Osteocyte (in vitro differentiated cells): ENCODE results near the gene C1orf198. TPM values are rescaled to one million over a fixed set of nuclear protein-coding genes. Genes with fewer than 3 reads are reported as not detected.

Source experiments
- DNase-seq: peaks from one replicate; pipeline ENCODE4 v3.0.0; 2021; ENCODE audit warnings: mixed read lengths; ENCODE audit not compliant: unreplicated experiment; ENCODE audit errors: extremely low spot score
- H3K27ac Mint-ChIP-seq: one replicate; pipeline ENCODE4 v1.8.0; 2021; ENCODE audit warnings: mild to moderate bottlenecking, mixed read lengths; ENCODE audit not compliant: unreplicated experiment
- H3K27me3 Mint-ChIP-seq: one replicate; pipeline ENCODE4 v1.8.0; 2021; ENCODE audit warnings: mixed read lengths; ENCODE audit not compliant: unreplicated experiment
- H3K36me3 Mint-ChIP-seq: one replicate; pipeline ENCODE4 v1.8.0; 2021; ENCODE audit warnings: mixed read lengths; ENCODE audit not compliant: unreplicated experiment
- H3K4me1 Mint-ChIP-seq: one replicate; pipeline ENCODE4 v1.8.0; 2021; ENCODE audit warnings: mixed read lengths; ENCODE audit not compliant: unreplicated experiment
- H3K4me3 Mint-ChIP-seq: one replicate; pipeline ENCODE4 v1.8.0; 2021; ENCODE audit warnings: mild to moderate bottlenecking, moderate library complexity, mixed read lengths; ENCODE audit not compliant: unreplicated experiment
- H3K9me3 Mint-ChIP-seq: one replicate; pipeline ENCODE4 v1.8.0; 2021; ENCODE audit warnings: mixed read lengths; ENCODE audit not compliant: unreplicated experiment
- long read RNA-seq: library from polyadenylated mRNA; unstranded; transcript quantifications from one replicate; pipeline ENCODE4 v2.0.0, GENCODE V29; 2021
- total RNA-seq: library from RNA; stranded (reverse); gene quantifications from 2 replicates; pipeline ENCODE4 v1.2.1, GENCODE V29; 2021
- TF ChIP-seq, protein P1 (sequence below): fragments of 200-600 bp; sonication (generic); IDR thresholded peaks from 2 replicates; pipeline ENCODE4 v1.5.0; 2021; ENCODE audit warnings: antibody characterized with exemption, mild to moderate bottlenecking, moderate library complexity

C1orf198 gene, protein sequence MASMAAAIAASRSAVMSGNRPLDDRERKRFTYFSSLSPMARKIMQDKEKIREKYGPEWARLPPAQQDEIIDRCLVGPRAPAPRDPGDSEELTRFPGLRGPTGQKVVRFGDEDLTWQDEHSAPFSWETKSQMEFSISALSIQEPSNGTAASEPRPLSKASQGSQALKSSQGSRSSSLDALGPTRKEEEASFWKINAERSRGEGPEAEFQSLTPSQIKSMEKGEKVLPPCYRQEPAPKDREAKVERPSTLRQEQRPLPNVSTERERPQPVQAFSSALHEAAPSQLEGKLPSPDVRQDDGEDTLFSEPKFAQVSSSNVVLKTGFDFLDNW
- total RNA-seq, result 274 and 281 TPM in 2 replicates
- long read RNA-seq, transcript C1orf198-201 (4 exons, 3,858 nt), result major isoform, 61 of 179 reads
- long read RNA-seq, partial matches to known transcripts, result 29 of 179 reads
- long read RNA-seq, other reads (novel, unspliced or antisense), result 89 of 179 reads

DNA sequence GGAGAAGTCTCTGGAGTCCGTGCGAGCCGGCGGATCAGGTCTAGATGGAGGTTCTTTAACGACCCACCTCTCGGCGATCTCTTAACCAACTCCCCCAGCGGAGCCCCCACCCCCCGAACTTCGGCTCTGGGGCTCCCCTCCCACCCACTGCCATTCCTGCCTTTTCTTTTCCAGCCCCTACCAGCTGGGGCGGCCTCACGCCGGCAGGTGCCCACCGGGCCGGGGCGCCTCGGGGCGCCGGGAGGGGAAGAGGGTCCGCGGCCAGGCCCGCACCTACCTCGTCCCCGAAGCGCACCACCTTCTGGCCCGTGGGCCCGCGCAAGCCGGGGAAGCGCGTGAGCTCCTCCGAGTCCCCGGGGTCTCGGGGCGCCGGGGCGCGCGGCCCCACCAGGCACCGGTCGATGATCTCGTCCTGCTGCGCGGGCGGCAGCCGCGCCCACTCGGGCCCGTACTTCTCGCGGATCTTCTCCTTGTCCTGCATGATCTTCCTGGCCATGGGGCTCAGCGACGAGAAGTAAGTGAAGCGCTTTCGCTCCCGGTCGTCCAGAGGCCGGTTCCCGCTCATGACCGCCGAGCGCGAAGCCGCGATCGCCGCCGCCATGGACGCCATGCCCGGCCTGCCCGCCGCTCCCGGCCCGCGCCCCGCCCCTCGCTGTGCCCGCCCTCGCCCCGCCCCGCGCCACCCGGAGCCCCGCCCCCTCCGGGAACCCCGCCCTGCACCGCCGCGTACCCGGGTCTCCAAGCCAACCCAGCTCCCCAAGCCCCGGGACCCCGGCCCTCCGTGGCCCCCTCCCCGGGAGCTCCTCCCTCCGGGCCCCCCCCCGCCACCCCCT, at the start of gene C1orf198:
C1orf198 (minus strand) TSS at position 619 of the 833 bp plus-strand sequence; CDS start at position 610, 9 bp downstream.
- TF ChIP-seq, protein P1, sequence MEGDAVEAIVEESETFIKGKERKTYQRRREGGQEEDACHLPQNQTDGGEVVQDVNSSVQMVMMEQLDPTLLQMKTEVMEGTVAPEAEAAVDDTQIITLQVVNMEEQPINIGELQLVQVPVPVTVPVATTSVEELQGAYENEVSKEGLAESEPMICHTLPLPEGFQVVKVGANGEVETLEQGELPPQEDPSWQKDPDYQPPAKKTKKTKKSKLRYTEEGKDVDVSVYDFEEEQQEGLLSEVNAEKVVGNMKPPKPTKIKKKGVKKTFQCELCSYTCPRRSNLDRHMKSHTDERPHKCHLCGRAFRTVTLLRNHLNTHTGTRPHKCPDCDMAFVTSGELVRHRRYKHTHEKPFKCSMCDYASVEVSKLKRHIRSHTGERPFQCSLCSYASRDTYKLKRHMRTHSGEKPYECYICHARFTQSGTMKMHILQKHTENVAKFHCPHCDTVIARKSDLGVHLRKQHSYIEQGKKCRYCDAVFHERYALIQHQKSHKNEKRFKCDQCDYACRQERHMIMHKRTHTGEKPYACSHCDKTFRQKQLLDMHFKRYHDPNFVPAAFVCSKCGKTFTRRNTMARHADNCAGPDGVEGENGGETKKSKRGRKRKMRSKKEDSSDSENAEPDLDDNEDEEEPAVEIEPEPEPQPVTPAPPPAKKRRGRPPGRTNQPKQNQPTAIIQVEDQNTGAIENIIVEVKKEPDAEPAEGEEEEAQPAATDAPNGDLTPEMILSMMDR, result no peak
- DNase-seq, result peak; percentile 94
- H3K4me1 Mint-ChIP-seq, result peaks cover 59% of the 10 kb centered on the region
- H3K4me3 Mint-ChIP-seq, result peak within 1 kb of the TSS; percentile 85
- H3K36me3 Mint-ChIP-seq, result peaks cover 23% of the 10 kb centered on the region
- no peaks in the 10 kb centered on the region for H3K9me3 Mint-ChIP-seq
- no peaks in the 10 kb centered on the region for H3K27me3 Mint-ChIP-seq
- H3K27ac Mint-ChIP-seq, result peak within 1 kb of the TSS; percentile 94

DNA sequence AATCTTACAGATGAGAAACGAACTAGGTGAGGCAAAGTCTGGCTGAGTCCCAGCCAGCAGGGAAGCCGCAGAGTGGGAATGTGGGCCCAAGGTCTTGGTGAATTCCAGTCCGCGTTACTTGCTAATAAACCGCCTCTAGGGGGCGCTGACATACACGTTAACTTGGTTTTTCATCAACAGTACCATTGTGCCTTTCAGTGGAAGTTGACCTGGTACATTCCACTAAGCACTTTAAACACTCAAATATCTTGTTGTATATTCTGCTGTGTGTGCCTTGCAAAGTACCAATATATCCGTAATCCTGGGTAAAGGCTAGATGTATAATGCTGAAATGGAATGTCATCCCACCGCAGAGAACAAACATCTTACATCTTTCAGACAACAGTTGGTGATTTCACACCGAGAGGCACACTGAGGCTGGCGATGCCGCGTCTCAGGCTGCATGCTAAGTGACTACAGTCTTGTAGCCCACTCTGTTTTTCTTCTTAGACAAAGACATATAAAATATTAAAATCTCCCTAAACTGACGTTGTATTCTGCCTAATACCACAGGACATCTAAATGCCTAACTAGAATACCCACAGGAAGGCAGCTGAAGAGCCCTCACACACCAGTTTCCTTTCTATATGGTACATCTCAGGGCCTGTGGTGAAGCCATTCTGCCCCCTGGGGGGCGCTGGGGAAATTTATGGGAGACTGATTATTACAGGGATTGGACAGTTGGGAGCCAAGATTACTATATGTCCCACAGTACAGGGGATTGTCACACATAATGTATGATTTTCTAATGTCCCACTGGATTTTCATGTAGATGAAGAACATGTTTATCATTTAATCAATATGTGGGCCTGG, 49.2 kb upstream of the C1orf198 start:
- Mint-ChIP-seq H3K9me3 (no peaks in the 10 kb centered on the region), H3K36me3 (peaks cover 26% of the 10 kb centered on the region), H3K4me1 (peaks cover 22% of the 10 kb centered on the region), H3K27ac (peak overlapping the region; percentile 50), H3K4me3 (no peak overlapping the region), H3K27me3 (no peaks in the 10 kb centered on the region)
- TF ChIP-seq, protein P1, result peak; percentile 71
- DNase-seq, result peak; percentile 90

DNA sequence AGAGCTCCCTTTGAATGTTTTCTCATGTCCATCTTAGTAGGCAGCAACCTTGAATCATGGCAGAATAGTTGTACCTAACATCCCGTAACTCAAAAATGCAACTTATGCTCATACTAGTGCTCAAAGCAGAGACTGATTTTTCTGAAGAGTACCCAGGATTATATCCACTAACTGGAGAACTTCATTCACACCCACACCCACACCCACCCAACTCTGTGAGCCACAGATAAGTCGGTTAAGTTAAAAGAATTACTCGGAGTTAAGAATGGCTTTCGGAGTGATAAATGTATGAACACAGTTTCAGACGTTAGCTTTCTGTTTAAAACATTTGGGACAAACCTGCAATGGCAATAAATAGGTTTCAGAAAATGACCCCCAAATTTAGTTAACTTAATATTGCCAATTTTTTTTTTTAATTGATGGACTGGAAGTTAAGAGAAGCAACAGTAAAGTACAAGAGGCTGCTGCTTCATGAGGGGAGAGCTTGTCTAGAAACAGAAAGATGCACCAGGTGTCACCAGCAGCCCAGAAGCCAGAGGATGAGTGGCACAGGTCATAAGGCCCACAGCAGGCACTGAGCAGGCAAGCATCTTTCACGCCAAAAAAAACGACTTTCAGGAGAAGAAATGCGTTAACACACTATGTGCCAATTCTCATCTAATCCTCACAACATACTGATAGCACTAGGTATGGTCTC, 48.4 kb upstream of the C1orf198 start:
- Mint-ChIP-seq H3K36me3 (peaks cover 23% of the 10 kb centered on the region), H3K27ac (no peak overlapping the region), H3K9me3 (no peaks in the 10 kb centered on the region), H3K4me1 (peaks cover 29% of the 10 kb centered on the region), H3K4me3 (no peak overlapping the region), H3K27me3 (no peaks in the 10 kb centered on the region)
- TF ChIP-seq, protein P1, result no peak
- no peak for DNase-seq

DNA sequence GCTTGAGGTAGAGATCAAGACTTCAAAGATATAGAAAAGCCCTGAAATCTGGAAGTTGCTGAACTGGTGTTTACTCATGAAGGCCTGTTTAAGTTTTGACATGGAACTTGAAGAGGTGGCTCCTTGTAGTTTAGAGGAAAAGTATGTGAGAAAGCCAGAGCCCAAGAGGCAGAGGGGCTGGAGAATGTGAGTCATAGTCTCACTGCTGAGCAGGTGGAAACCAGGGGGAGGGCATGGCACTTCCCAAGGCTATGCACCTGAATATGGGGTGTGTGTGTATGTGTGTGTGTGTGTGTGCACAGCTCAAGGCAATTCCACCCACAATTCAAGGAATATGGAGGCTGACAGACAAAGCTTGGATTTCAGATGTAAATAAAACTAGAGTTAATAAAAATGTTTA, 46.8 kb upstream of the C1orf198 start:
- Mint-ChIP-seq H3K27me3 (no peaks in the 10 kb centered on the region), H3K9me3 (no peaks in the 10 kb centered on the region), H3K36me3 (peaks cover 20% of the 10 kb centered on the region), H3K4me1 (peaks cover 43% of the 10 kb centered on the region), H3K27ac (no peak overlapping the region), H3K4me3 (no peak overlapping the region)
- DNase-seq, result no peak
- TF ChIP-seq, protein P1, result no peak
